BJ (cell line): Measurements from ENCODE around the gene TTC39A. TPM values are rescaled to one million over a fixed set of nuclear protein-coding genes. Genes with fewer than 3 reads are reported as not detected.

ENCODE experiments used
- CTCF ChIA-PET: fragments of 350-600 bp; formaldehyde crosslinking; extraction: SDS; loops from one replicate; lab custom pipeline; 2021; ENCODE audit warnings: antibody characterized with exemption, inconsistent platforms; lab: Yijun Ruan, JAX
- POLR2A ChIA-PET: fragments of 300-600 bp; sonication (Branson Sonifier 250); formaldehyde crosslinking; extraction: SDS; loops from one replicate; lab custom pipeline; 2021; ENCODE audit warnings: antibody characterized with exemption; lab: Charles Lee
- DNase-seq: peaks from one replicate; pipeline ENCODE4 v3.0.0-alpha.2; 2011; ENCODE audit warnings: low read depth
- H3K27me3 ChIP-seq: 2 replicates; pipeline ENCODE4 v1.6.0; 2011; ENCODE audit warnings: low read length; ENCODE audit not compliant: control insufficient read depth, insufficient read depth
- H3K36me3 ChIP-seq: 2 replicates; pipeline ENCODE4 v1.5.1; 2011; ENCODE audit warnings: low read length; ENCODE audit not compliant: control insufficient read depth, insufficient read depth
- H3K4me3 ChIP-seq: 2 replicates; pipeline ENCODE4 v1.5.1; 2011; ENCODE audit warnings: low read depth, mild to moderate bottlenecking, control low read depth, low read length
- CTCF ChIP-seq: IDR thresholded peaks from 2 replicates; pipeline ENCODE4 v1.5.1; 2011; ENCODE audit warnings: low read depth, mild to moderate bottlenecking, control low read depth, inconsistent platforms, low read length, moderate library complexity; ENCODE audit not compliant: insufficient read depth
- polyA plus RNA-seq: library from polyadenylated mRNA; depleted of rRNA; stranded (reverse); fragments of >200 nt; gene quantifications from 2 replicates; pipeline ENCODE4 v1.2.3, GENCODE V29; 2011

TTC39A gene
- polyA plus RNA-seq, 1 experiment: 0.43 TPM

GRCh38 chr1:51283979-51284378 lies 46.4 kb downstream of the TTC39A start:
- CTCF ChIA-PET: interaction anchor here (1.7 kb wide), 1 partner anchor 12 kb away, joined by 8 read pairs; no protein-coding TSS in a partner anchor
- no peak for TF ChIP-seq CTCF
- POLR2A ChIA-PET: no interaction called here
- Histone ChIP-seq H3K27me3 (no peaks in the 10 kb centered on the region), H3K36me3 (peaks cover 1% of the 10 kb centered on the region; the same call in 1 of the 2 replicates), H3K4me3 (no peak overlapping the region)
- no peak for DNase-seq

- CTCF ChIA-PET: interaction anchor here (1.7 kb wide), 1 partner anchor 14 kb away, joined by 8 read pairs; no protein-coding TSS in a partner anchor
These were observed 47.8 kb downstream of the TTC39A start for GRCh38 chr1:51282605-51283004.

GRCh38 chr1:51281807-51282206 lies 48.6 kb downstream of the TTC39A start:
- Histone ChIP-seq H3K27me3 (no peaks in the 10 kb centered on the region), H3K36me3 (no peaks in the 10 kb centered on the region), H3K4me3 (no peak overlapping the region)
- TF ChIP-seq CTCF: no peak
- ChIA-PET POLR2A (no interaction called here), CTCF (no interaction called here)
- DNase-seq: no peak

More at GRCh38 chr1:51282605-51283004, 47.8 kb downstream of the TTC39A start:
- no peak for TF ChIP-seq CTCF
- no peak for DNase-seq
- POLR2A ChIA-PET: no interaction called here
- Histone ChIP-seq H3K27me3 (no peaks in the 10 kb centered on the region), H3K36me3 (no peaks in the 10 kb centered on the region), H3K4me3 (no peak overlapping the region)

GRCh38 chr1:51280321-51280978 lies 49.9 kb downstream of the TTC39A start:
- no peak for DNase-seq
- no peaks in the 10 kb centered on the region for H3K27me3 ChIP-seq
- no peak overlapping the region for H3K4me3 ChIP-seq
- POLR2A ChIA-PET: no interaction called here
- H3K36me3 ChIP-seq: no peaks in the 10 kb centered on the region; the same call in 1 of the 2 replicates
- no peak for TF ChIP-seq CTCF
- CTCF ChIA-PET: interaction anchor here (0.6 to 2.5 kb wide), 2 partner anchors 16 to 49 kb away, joined by 3 to 13 read pairs; no protein-coding TSS in a partner anchor

GRCh38 chr1:51276286-51276685 lies 54.1 kb downstream of the TTC39A start:
- H3K4me3 ChIP-seq: no peak overlapping the region
- POLR2A ChIA-PET: no interaction called here
- no peak for DNase-seq
- CTCF ChIA-PET: interaction anchor here (0.7 to 3.3 kb wide), 3 partner anchors 14 to 40 kb away, joined by 3 to 13 read pairs (median 3); partner anchors contain the start of gene RNF11
- peaks cover 1% of the 10 kb centered on the region; the same call in 1 of the 2 replicates for H3K36me3 ChIP-seq
- no peaks in the 10 kb centered on the region for H3K27me3 ChIP-seq
- no peak for TF ChIP-seq CTCF
